ENCODE data around the gene SEH1L. TPM values are rescaled to one million over a fixed set of nuclear protein-coding genes. Genes with fewer than 3 reads are reported as not detected.

SEH1L gene
- total RNA-seq, 2 donors from 2014 or later = 7.9 to 23.9 TPM

GRCh38 chr18:12929477-12930083 is 18.2 kb upstream of the SEH1L start:
- TF ChIP-seq CTCF (IDR thresholded peaks at IDR 0.05) (no peak), POLR2A (IDR thresholded peaks at IDR 0.05) (no peak)
- Histone ChIP-seq H3K27ac (no peak overlapping the region), H3K4me1 (no peaks in the 10 kb centered on the region), H3K36me3 (replicated peaks in 1 of 2; ENCODE audit: insufficient read depth in 1 of 2, low read depth in 2 of 2) (no peaks in the 10 kb centered on the region), H3K4me3 (no peak overlapping the region), H3K27me3 (no peaks in the 10 kb centered on the region), H3K9me3 (no peaks in the 10 kb centered on the region)
- ATAC-seq = no peak
- no peak for DNase-seq
- 66 to 72% methylated on average over 5 of the region's 5 CpGs for WGBS, 2 donors
- intact Hi-C loops (cut with DNase I) = loop anchor here (5.0 kb wide), 1 partner anchor 202 kb away; no protein-coding TSS in a partner anchor

- intact Hi-C loops (cut with DNase I) = loop anchor here (5.0 kb wide), 1 partner anchor 203 kb away; no protein-coding TSS in a partner anchor
- Histone ChIP-seq H3K9me3 (no peaks in the 10 kb centered on the region), H3K36me3 (replicated peaks in 1 of 2; ENCODE audit: insufficient read depth in 1 of 2, low read depth in 2 of 2) (no peaks in the 10 kb centered on the region), H3K4me1 (no peaks in the 10 kb centered on the region), H3K27me3 (no peaks in the 10 kb centered on the region), H3K4me3 (no peak overlapping the region), H3K27ac (no peak overlapping the region)
- ATAC-seq = no peak
- no peak for TF ChIP-seq POLR2A (IDR thresholded peaks at IDR 0.05)
- no peak for TF ChIP-seq CTCF (IDR thresholded peaks at IDR 0.05)
- 68 to 72% methylated on average over 3 of the region's 3 CpGs for WGBS, 2 donors
- DNase-seq = no peak
Measured at GRCh38 chr18:12930376-12930775, 17.4 kb upstream of the SEH1L start.

- no peak for DNase-seq
- H3K4me3 ChIP-seq = no peak overlapping the region
- no peaks in the 10 kb centered on the region for H3K27me3 ChIP-seq
- TF ChIP-seq POLR2A (IDR thresholded peaks at IDR 0.05) (no peak), CTCF (IDR thresholded peaks at IDR 0.05) (no peak)
- H3K9me3 ChIP-seq = no peaks in the 10 kb centered on the region
- 43 to 68% methylated on average over 3 of the region's 3 CpGs for WGBS, 2 donors
- H3K4me1 ChIP-seq = no peaks in the 10 kb centered on the region
- intact Hi-C loops (cut with DNase I) = loop anchor here (5.0 kb wide), 1 partner anchor 204 kb away; no protein-coding TSS in a partner anchor
- no peak overlapping the region for H3K27ac ChIP-seq
- no peaks in the 10 kb centered on the region for H3K36me3 ChIP-seq (replicated peaks in 1 of 2; ENCODE audit: insufficient read depth in 1 of 2, low read depth in 2 of 2)
- no peak for ATAC-seq
Measured at GRCh38 chr18:12930908-12931307, 16.9 kb upstream of the SEH1L start.

GRCh38 chr18:12933327-12933726 is 14.5 kb upstream of the SEH1L start:
- Histone ChIP-seq H3K27me3 (no peaks in the 10 kb centered on the region), H3K9me3 (no peaks in the 10 kb centered on the region), H3K4me1 (no peaks in the 10 kb centered on the region), H3K27ac (no peak overlapping the region), H3K36me3 (replicated peaks in 1 of 2; ENCODE audit: insufficient read depth in 1 of 2, low read depth in 2 of 2) (no peaks in the 10 kb centered on the region), H3K4me3 (no peak overlapping the region)
- no peak for DNase-seq
- intact Hi-C loops (cut with DNase I) = loop anchor here (5.0 kb wide), 1 partner anchor 206 kb away; no protein-coding TSS in a partner anchor
- TF ChIP-seq CTCF (IDR thresholded peaks at IDR 0.05) (no peak), POLR2A (IDR thresholded peaks at IDR 0.05) (no peak)
- no peak for ATAC-seq

Measured in body of pancreas (tissue), 4 donors.